Lower leg skin (tissue), 3 donors: ENCODE measurements around the gene ASAP3.

Source experiments
- CTCF ChIP-seq, 3 donors: fragments of 450-650 bp; IDR thresholded peaks; one replicate each; pipeline ENCODE4 v1.5.1; 2016; ENCODE audit warnings: antibody characterized with exemption in 3 of 3, mild to moderate bottlenecking in 3 of 3, moderate library complexity in 2 of 3
- POLR2A ChIP-seq, 2 donors: fragments of 450-650 bp; IDR thresholded peaks; one replicate each; pipeline ENCODE4 v1.6.1; 2016 to 2017; ENCODE audit warnings: antibody characterized with exemption in 2 of 2, mild to moderate bottlenecking in 1 of 2, moderate library complexity in 1 of 2

- no peak for TF ChIP-seq POLR2A (IDR thresholded peaks at IDR 0.05)
- TF ChIP-seq CTCF (IDR thresholded peaks at IDR 0.05) = no peak
Measured at GRCh38 chr1:23531562-23532094, 47.6 kb upstream of the ASAP3 start.
